ENCODE data around the gene ATG10.

The ATG10 gene

GRCh38 chr5:82276800-82277612 lies 305.2 kb downstream of the ATG10 start:
- DNase-seq (ENCODE audit: low read depth in 3 of 3): no peak

- no peak for DNase-seq (ENCODE audit: low read depth in 3 of 3)
Measured at GRCh38 chr5:82277613-82277986, 305.8 kb downstream of the ATG10 start.

- peak; percentile 78 to 86 (median 79) for DNase-seq (ENCODE audit: low read depth in 3 of 3)
Measured at GRCh38 chr5:82277987-82278710, 306.3 kb downstream of the ATG10 start, which contains the start of gene RPS23. Gene RPS23, minus strand, starts transcription at chr5:82278354. Its CDS starts 31 bp downstream, at chr5:82278323.

GRCh38 chr5:82278711-82279370 lies 307.0 kb downstream of the ATG10 start:
- no peak for DNase-seq (ENCODE audit: low read depth in 3 of 3)

GRCh38 chr5:82283893-82284292 lies 312.1 kb downstream of the ATG10 start:
- DNase-seq (ENCODE audit: low read depth in 3 of 3): no peak

- DNase-seq (ENCODE audit: low read depth in 3 of 3): no peak
Measured at GRCh38 chr5:82285206-82285605, 313.4 kb downstream of the ATG10 start.

- DNase-seq (ENCODE audit: low read depth in 3 of 3): no peak
Measured at GRCh38 chr5:82287625-82288024, 315.8 kb downstream of the ATG10 start.

- no peak for DNase-seq (ENCODE audit: low read depth in 3 of 3)
Measured at GRCh38 chr5:82290005-82290404, 318.2 kb downstream of the ATG10 start.

GRCh38 chr5:82290908-82291307 lies 319.1 kb downstream of the ATG10 start:
- DNase-seq (ENCODE audit: low read depth in 3 of 3): no peak

GRCh38 chr5:82291420-82291819 lies 319.6 kb downstream of the ATG10 start:
- DNase-seq (ENCODE audit: low read depth in 3 of 3): no peak

GRCh38 chr5:82295144-82295543 lies 323.3 kb downstream of the ATG10 start:
- no peak for DNase-seq (ENCODE audit: low read depth in 3 of 3)

GRCh38 chr5:82295959-82296531 lies 324.2 kb downstream of the ATG10 start:
- DNase-seq (ENCODE audit: low read depth in 3 of 3): no peak

- no peak for DNase-seq (ENCODE audit: low read depth in 3 of 3)
Measured at GRCh38 chr5:82296929-82297328, 325.1 kb downstream of the ATG10 start.

GRCh38 chr5:82297711-82298110 lies 325.9 kb downstream of the ATG10 start:
- no peak for DNase-seq (ENCODE audit: low read depth in 3 of 3)

GRCh38 chr5:82298668-82299067 lies 326.8 kb downstream of the ATG10 start:
- no peak for DNase-seq (ENCODE audit: low read depth in 3 of 3)

GRCh38 chr5:82301190-82301589 lies 329.4 kb downstream of the ATG10 start:
- DNase-seq (ENCODE audit: low read depth in 3 of 3): no peak
